ENCODE measurements around the gene PNKD.

PNKD gene

GRCh38 chr2:218317835-218318234, 47.5 kb downstream of the PNKD start:
- DNase-seq (ENCODE audit: low read depth) = no peak

GRCh38 chr2:218318241-218318640, 47.9 kb downstream of the PNKD start:
- no peak for DNase-seq (ENCODE audit: low read depth)

DNA sequence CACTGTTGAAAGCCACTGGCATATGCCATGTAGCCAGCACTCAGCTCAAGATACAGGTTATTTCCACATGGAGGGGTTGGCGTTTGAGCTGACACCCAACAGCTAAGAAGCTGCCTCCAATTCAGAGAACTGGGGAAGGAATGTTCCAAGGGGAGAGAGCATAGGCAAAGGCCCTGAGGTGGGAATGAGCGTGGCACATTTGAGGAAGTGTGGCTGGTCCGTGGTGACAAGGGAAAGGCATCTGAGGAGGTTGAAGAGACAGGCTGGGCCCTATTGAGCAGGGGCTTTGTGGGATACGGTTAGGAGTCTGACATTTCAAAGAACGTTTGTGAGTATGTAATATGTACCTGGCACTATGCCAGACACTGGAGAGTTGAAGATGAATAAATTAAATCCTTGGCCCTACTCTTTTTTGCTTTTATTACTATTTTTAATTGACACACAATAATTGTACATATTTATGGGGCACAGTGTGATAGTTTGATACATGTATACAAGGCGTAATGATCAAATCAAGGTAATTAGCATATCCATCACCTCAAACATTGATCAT, 49.6 kb downstream of the PNKD start:
- DNase-seq (ENCODE audit: low read depth) = no peak

GRCh38 chr2:218320704-218321336, 50.5 kb downstream of the PNKD start:
- DNase-seq (ENCODE audit: low read depth) = no peak

- DNase-seq (ENCODE audit: low read depth) = peak; percentile 99
Observed at GRCh38 chr2:218322768-218323525, 52.6 kb downstream of the PNKD start.

DNA sequence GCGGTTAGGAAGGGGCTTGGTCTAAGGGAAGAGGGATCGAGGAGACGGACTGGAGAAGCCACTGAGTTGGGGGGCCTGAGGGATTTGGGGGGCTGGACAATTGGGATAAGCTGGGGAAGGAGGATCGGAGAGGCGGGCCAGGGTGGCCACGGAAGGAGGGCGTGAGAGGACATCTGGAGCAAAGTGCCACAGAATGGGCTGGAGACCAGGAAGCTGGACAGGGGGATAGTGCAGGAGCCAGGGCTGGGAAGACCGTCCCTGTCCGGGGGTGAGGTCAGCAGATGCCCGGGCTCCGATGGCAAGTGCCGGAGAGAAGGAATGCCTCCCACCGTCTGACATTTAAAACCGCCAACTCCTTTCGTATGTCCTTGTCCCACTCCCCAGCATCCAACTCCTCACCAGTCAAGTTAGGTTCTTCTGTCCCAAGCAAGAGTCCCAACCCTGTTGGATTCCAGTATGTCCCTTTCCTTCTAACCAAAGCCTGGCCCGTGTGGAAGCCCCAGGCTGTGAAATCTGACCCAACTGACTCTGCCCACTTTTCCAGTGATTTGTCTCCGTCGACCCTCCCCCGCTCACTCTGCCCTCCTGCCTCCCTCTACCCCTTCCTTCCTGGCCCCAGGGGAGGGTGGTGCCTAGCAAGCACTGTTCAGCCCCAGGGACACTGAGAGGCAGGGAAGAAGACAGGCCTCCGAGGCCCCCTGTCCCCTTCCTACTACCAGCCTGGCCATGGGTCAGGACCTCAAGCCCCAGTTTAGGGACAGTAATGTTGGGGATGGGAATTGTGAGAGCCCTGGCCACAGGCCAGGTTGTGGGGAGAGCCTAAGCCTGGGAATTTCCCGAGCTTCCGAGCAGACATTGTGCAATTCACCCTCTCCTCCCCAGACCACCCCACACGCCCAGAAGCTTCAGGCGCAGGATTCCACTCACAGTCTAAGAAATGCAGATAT, 53.5 kb downstream of the PNKD start:
- peak; percentile 94 for DNase-seq (ENCODE audit: low read depth)

DNA sequence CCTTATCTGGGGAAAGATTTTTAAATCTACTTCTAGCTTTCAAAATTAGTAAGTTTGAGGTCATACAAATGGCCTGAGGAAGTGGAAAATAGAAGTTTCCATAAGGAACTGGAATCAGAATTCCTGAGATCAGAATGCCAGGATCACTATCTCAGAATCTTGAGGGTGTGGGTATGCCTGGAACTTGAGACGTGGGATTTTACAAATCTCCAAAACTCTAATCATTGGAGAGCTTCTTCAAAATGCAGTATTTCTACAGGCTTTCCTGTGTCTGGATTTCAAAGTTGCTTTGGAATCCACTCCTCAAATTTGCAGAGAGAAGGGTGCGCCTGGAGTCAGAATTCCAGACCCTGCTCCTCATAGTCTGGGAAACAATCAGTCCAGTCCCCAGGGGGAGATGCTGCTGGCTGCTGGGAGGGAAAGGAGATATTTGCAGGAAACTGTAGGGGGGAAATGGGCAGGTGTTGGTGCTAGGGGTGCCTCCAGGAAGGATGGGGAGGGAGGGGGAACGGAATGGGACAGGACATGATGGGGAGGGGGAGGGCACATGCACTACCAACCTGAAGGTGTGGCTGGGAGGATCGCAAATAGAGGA, 55.3 kb downstream of the PNKD start:
- DNase-seq (ENCODE audit: low read depth) = no peak

DNA sequence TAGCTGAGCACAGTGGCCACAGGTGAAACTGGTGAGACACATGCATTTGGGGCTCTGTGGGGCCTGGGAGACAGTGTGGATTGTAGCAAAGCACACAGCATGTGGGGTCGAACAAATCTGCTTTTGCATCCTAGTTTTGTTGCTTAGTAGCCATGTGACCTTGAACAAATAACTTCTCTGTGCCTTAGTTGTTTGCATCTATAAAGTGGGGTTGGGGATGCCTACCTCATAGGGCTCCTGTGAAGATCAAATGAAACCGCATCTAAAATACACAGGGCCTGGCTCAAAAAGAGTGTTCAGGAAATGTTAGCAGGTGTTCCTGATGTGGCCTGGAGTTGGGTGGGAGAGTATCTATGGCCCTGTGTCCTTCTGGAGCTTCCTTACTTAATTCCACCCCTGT, 56.0 kb downstream of the PNKD start:
- DNase-seq (ENCODE audit: low read depth) = no peak

DNA sequence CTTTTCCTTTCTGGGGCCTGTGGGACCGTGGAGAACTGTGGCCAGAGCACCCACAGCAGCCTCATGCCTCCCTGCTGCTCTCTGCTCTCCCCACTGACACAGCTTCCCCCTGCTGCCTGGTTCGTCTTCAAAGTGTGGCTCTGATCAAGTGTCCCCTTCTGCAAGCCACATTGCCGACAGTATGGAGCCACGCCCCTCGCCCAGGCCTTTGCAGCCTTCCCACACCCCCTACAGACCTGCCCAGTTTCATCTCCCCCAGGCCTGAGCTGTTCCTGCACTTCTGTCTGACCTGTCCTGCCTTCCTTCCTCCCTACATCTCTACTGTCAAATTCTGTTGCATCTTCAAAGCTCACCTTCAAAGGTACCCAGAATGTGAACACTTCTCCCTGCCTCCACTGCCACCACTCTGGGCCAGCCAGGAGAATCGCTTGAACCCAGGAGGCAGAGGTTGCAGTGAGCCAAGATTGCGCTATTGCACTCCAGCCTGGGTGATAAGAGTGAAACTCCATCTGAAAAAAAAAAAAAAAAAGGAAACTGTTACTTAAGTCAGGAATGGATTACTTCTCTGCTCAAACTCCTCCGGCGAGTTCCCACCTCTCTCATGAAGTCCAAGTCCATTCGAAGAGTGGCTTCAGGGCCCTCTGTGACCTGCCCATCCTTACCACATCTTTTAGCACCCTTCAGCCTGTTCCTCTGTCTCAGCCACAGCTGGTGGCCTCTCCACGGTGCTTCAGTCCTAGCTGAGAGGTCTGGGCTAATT, 57.3 kb downstream of the PNKD start:
- no peak for DNase-seq (ENCODE audit: low read depth)

DNA sequence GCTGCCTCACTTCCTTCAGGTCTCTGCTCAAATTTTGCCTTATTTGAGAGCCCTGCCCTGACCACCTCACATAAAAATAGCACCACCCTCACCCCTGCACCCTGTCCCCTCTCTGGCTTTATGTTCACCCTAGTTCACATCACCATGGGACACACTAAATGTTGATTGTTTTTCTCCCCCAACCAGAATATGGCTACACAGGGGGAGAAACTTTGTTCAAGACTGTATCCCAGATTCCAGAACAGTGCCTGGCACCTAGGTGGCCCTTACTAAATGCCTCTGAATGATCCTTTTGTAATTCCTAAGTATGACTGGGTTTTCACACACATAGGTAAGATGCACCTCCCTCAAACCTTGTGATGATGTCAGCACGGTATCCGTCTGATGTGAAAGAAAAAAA, 58.0 kb downstream of the PNKD start:
- DNase-seq (ENCODE audit: low read depth) = no peak

DNA sequence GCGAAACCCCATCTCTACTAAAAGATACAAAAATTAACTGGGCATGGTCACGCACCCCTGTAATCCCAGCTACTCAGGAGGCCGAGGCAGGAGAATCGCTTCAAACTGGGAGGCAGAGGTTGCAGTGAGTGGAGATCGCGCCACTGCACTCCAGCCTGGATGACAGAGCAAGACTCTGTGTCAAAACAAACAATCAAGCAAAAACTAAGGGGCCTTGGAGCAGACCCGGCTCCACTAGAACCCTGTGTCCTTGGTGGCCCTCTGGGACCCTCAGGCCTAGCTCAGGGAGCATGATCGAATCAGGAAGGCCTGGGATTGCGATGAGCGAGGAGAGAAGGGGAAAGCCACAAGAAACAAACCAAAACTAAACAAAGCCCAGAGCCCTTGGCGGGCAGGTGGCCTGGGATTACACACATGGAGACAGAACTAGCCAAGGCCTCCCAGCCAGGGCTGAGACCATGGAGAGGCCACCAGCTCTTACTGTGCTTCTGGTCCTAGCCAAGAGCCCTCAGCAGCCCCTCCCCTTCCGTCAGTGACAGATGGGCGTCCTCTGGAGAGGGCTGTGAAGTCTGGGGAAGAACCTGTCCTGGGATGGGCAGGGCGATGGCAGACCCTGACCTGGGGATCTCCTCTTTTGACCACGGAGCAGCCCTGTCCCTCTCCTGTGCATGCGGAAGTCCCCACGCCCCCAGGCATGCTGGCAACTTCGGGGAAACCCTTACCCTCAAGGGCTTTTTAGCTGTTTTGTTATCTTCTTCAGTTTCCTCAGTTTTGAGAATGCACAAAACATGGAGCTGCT, 58.9 kb downstream of the PNKD start:
- DNase-seq (ENCODE audit: low read depth) = no peak

GRCh38 chr2:218329826-218330593, 59.7 kb downstream of the PNKD start:
- no peak for DNase-seq (ENCODE audit: low read depth)

GRCh38 chr2:218331745-218332144, 61.4 kb downstream of the PNKD start:
- DNase-seq (ENCODE audit: low read depth) = peak; percentile 30

DNA sequence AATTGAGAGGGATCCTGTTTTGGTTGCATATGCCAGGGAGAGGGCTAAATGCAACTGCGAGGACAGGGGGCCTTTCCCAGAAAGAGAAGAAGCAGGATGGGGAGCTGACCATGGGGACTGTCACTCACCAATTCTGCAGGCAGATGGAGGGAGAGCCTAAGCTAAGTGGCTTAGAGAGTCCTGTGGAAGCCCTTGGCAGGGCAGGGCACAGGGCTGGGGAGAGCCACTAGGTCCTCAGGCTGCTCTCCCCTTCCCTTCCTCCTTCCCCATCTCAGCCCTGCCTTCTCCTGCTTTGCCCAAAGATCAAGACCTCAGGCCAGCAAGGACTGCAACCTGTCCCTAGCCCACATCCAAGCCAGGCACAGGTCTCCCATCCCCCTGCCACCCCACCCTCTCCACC, 62.0 kb downstream of the PNKD start:
- no peak for DNase-seq (ENCODE audit: low read depth)

DNA sequence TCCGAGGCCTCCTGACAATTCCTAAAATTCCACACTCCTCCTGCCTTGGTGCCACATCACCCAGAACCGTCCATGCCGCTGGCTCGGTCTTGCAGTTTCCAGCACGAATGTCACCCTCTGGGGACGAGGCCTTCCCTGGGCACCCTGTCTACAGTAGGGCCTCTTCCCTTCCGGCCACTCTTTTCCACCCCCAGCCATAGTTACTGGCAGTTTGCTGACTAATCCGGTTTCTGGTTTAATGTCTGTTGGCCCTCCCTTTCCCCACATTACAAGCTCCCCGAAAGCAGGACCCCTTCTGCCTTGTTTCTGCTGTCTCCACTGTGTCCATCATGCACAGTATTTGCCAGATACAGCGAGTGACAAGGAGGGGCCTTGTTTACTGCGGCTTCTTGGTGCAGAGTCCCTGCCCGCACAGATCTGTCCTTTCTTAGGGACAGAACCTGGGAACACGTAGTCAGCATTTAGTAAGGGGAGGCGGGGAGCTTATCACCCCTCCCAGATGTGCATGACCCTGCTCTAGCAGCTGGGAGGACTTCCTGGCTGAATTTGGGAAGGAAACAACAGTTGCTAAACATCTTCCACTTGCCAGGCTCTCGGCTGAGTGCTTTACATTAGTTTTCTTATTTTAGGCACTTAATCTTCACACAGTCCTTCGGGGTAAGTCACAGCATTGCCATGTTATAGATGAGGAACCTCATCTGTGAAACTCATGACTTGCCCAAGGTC, 62.8 kb downstream of the PNKD start:
- peak; percentile 57 for DNase-seq (ENCODE audit: low read depth)

DNA sequence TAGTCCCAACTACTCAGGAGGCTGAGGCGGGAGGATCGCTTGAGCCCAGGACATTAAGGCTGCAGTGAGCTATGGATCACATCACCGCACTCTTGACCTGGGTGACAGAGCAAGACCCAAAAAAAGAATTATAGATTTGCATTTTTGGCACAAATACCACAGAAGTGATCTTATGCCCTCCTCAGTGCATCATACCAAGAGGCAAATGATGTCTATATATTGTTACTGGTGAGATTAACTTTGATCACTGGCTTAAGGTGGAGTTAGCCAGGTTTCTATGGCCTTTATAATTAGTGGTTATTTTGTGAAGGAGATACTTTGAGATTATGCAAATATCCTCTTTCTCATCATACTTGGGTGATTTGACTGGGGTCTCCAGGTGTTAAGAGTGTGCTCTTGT, 64.2 kb downstream of the PNKD start:
- no peak for DNase-seq (ENCODE audit: low read depth)

DNA sequence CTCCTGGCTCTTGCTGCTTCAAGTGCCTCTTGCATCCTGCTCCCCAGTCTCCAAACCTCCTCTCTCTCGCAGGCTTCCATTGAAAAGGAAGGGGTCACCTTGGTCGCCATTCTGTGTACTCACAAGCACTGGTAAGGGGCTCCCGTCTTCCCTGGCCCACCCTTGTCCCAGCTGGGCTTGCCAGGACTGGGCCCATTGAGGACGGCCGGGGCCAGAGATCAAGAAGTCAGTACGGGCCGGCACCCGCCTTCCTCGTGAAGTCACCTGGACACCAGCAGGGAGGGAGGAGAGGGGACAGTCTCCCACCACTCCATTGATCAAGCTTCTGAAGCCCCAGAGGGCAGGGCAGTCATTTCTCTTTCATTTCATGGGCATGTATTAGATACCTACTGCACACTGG, 70.3 kb downstream of the PNKD start:
- no peak for DNase-seq (ENCODE audit: low read depth)

- no peak for DNase-seq (ENCODE audit: low read depth)
Observed at GRCh38 chr2:218341381-218341780, 71.1 kb downstream of the PNKD start.

GRCh38 chr2:218342837-218343236, 72.5 kb downstream of the PNKD start:
- DNase-seq (ENCODE audit: low read depth) = no peak

All from amniotic epithelial cell (primary cell).